ENCODE measurements around the gene OFD1.

Gene OFD1

GRCh38 chrX:13734278-13735172 is at the start of gene OFD1, which contains the start of gene TRAPPC2:
Gene OFD1, plus strand, starts transcription at chrX:13734748. Its CDS starts 324 bp downstream, at chrX:13735072.
Gene TRAPPC2, minus strand, starts transcription at chrX:13734620. Its CDS starts 14,657 bp downstream, at chrX:13719963.
- Histone ChIP-seq H3K27ac (ENCODE audit: low read depth, low read length) (peak within 1 kb of the TSS; percentile 95), H3K9me3 (ENCODE audit: insufficient read depth, low read length) (no peaks in the 10 kb centered on the region)

GRCh38 chrX:13685126-13685763 is 49.3 kb upstream of the OFD1 start:
- TF ChIP-seq EZH2phosphoT487 (conservative IDR thresholded peaks at IDR 0.05; ENCODE audit: low read length) = no peak
- no peak for TF ChIP-seq CTCF (IDR thresholded peaks at IDR 0.05; ENCODE audit: insufficient read depth, low read length, poor library complexity, severe bottlenecking)
- H3K79me2 ChIP-seq (ENCODE audit: insufficient read depth, low read length) = no peaks in the 10 kb centered on the region
- no peak overlapping the region for H3K9ac ChIP-seq (ENCODE audit: low read length)
- H3K4me3 ChIP-seq (ENCODE audit: insufficient read depth, low read length, poor library complexity, severe bottlenecking) = no peak overlapping the region
- no peaks in the 10 kb centered on the region for H3K9me2 ChIP-seq (replicated peaks; ENCODE audit: insufficient read depth, low read length)
- no peak overlapping the region for H3K4me2 ChIP-seq (ENCODE audit: low read depth, low read length, poor library complexity, severe bottlenecking)
- H2AFZ ChIP-seq (ENCODE audit: low read depth, low read length, severe bottlenecking) = no peak overlapping the region
- H3K9me3 ChIP-seq (ENCODE audit: insufficient read depth, low read length) = no peaks in the 10 kb centered on the region
- no peaks in the 10 kb centered on the region for H3K27me3 ChIP-seq (ENCODE audit: low read length)
- H3F3A ChIP-seq (ENCODE audit: insufficient read depth) = no peaks in the 10 kb centered on the region
- no peaks in the 10 kb centered on the region for H4K20me1 ChIP-seq (ENCODE audit: low read depth, low read length)
- H3K36me3 ChIP-seq (ENCODE audit: low read length) = no peaks in the 10 kb centered on the region
- no peak overlapping the region for H3K27ac ChIP-seq (ENCODE audit: low read depth, low read length)

More at GRCh38 chrX:13734278-13735172, at the start of gene OFD1, which contains the start of gene TRAPPC2:
- TF ChIP-seq CTCF (IDR thresholded peaks at IDR 0.05; ENCODE audit: insufficient read depth, low read length, poor library complexity, severe bottlenecking) = no peak
- no peak for TF ChIP-seq EZH2phosphoT487 (conservative IDR thresholded peaks at IDR 0.05; ENCODE audit: low read length)
- H2AFZ ChIP-seq (ENCODE audit: low read depth, low read length, severe bottlenecking) = peak within 1 kb of the TSS; percentile 62
- peak within 1 kb of the TSS; percentile 80 for H3K9ac ChIP-seq (ENCODE audit: low read length)
- H3F3A ChIP-seq (ENCODE audit: insufficient read depth) = peaks cover 21% of the 10 kb centered on the region; the same call in 1 of the 2 replicates
- no peaks in the 10 kb centered on the region for H3K9me2 ChIP-seq (replicated peaks; ENCODE audit: insufficient read depth, low read length)
- H3K36me3 ChIP-seq (ENCODE audit: low read length) = peaks cover 10% of the 10 kb centered on the region; the same call in 1 of the 2 replicates
- H3K4me2 ChIP-seq (ENCODE audit: low read depth, low read length, poor library complexity, severe bottlenecking) = peak within 1 kb of the TSS; percentile 98
- H3K79me2 ChIP-seq (ENCODE audit: insufficient read depth, low read length) = peaks cover 58% of the 10 kb centered on the region
- no peaks in the 10 kb centered on the region for H3K27me3 ChIP-seq (ENCODE audit: low read length)
- H4K20me1 ChIP-seq (ENCODE audit: low read depth, low read length) = no peaks in the 10 kb centered on the region
- H3K4me3 ChIP-seq (ENCODE audit: insufficient read depth, low read length, poor library complexity, severe bottlenecking) = peak within 1 kb of the TSS; percentile 78

GRCh38 chrX:13687203-13687602 is 47.3 kb upstream of the OFD1 start:
- no peak overlapping the region for H2AFZ ChIP-seq (ENCODE audit: low read depth, low read length, severe bottlenecking)
- no peak overlapping the region for H3K4me3 ChIP-seq (ENCODE audit: insufficient read depth, low read length, poor library complexity, severe bottlenecking)
- no peak overlapping the region for H3K27ac ChIP-seq (ENCODE audit: low read depth, low read length)
- no peaks in the 10 kb centered on the region for H4K20me1 ChIP-seq (ENCODE audit: low read depth, low read length)
- no peak overlapping the region for H3K9ac ChIP-seq (ENCODE audit: low read length)
- H3K27me3 ChIP-seq (ENCODE audit: low read length) = no peaks in the 10 kb centered on the region
- TF ChIP-seq EZH2phosphoT487 (conservative IDR thresholded peaks at IDR 0.05; ENCODE audit: low read length) = no peak
- TF ChIP-seq CTCF (IDR thresholded peaks at IDR 0.05; ENCODE audit: insufficient read depth, low read length, poor library complexity, severe bottlenecking) = no peak
- no peaks in the 10 kb centered on the region for H3K9me3 ChIP-seq (ENCODE audit: insufficient read depth, low read length)
- H3K4me2 ChIP-seq (ENCODE audit: low read depth, low read length, poor library complexity, severe bottlenecking) = no peak overlapping the region
- no peaks in the 10 kb centered on the region for H3K9me2 ChIP-seq (replicated peaks; ENCODE audit: insufficient read depth, low read length)
- no peaks in the 10 kb centered on the region for H3K79me2 ChIP-seq (ENCODE audit: insufficient read depth, low read length)
- H3F3A ChIP-seq (ENCODE audit: insufficient read depth) = no peaks in the 10 kb centered on the region
- no peaks in the 10 kb centered on the region for H3K36me3 ChIP-seq (ENCODE audit: low read length)

Data from SU-DHL-6 (cell line).